Neural crest cell (in vitro differentiated cells): ENCODE results near the gene THBS2. TPM values are rescaled to one million over a fixed set of nuclear protein-coding genes. Genes with fewer than 3 reads are reported as not detected.

Experiments used
- DNase-seq: peaks from one replicate; pipeline ENCODE4 v3.0.0; 2021; ENCODE audit warnings: low read depth, mixed read lengths, low spot score
- H3K27ac Mint-ChIP-seq: one replicate; pipeline ENCODE4 v1.8.0; 2021; ENCODE audit warnings: mild to moderate bottlenecking, mixed read lengths; ENCODE audit not compliant: unreplicated experiment
- H3K27me3 Mint-ChIP-seq: 2 replicates; pipeline ENCODE4 v1.8.0; 2021; ENCODE audit warnings: low read depth, mild to moderate bottlenecking, mixed read lengths
- H3K36me3 Mint-ChIP-seq: 2 replicates; pipeline ENCODE4 v1.8.0; 2021; ENCODE audit warnings: low read depth, mild to moderate bottlenecking, mixed read lengths
- H3K4me1 Mint-ChIP-seq: 2 replicates; pipeline ENCODE4 v1.8.0; 2021; ENCODE audit warnings: mixed read lengths
- H3K4me3 Mint-ChIP-seq: one replicate; pipeline ENCODE4 v1.8.0; 2021; ENCODE audit warnings: mild to moderate bottlenecking, mixed read lengths
- H3K9me3 Mint-ChIP-seq: 2 replicates; pipeline ENCODE4 v1.8.0; 2021; ENCODE audit warnings: mixed read lengths
- CTCF ChIP-seq: fragments of 200-600 bp; sonication (generic); conservative IDR thresholded peaks from 2 replicates; pipeline ENCODE4 v1.5.0; 2021; ENCODE audit warnings: antibody characterized with exemption, mild to moderate bottlenecking
- total RNA-seq: library from RNA; stranded (reverse); gene quantifications from 2 replicates; pipeline ENCODE4 v1.2.1, GENCODE V29; 2021

Gene THBS2
- total RNA-seq, 1 donor from 2014 or later: 1.3 TPM

GRCh38 chr6:169296170-169296569 lies 42.5 kb upstream of the THBS2 start:
- H3K9me3 Mint-ChIP-seq: peaks cover 2% of the 10 kb centered on the region
- TF ChIP-seq CTCF: no peak
- no peaks in the 10 kb centered on the region for H3K27me3 Mint-ChIP-seq
- no peak for DNase-seq
- H3K36me3 Mint-ChIP-seq: no peaks in the 10 kb centered on the region
- peaks cover 10% of the 10 kb centered on the region for H3K4me1 Mint-ChIP-seq
- H3K4me3 Mint-ChIP-seq: no peak overlapping the region
- no peak overlapping the region for H3K27ac Mint-ChIP-seq

- Mint-ChIP-seq H3K36me3 (no peaks in the 10 kb centered on the region), H3K4me1 (peaks cover 10% of the 10 kb centered on the region), H3K27me3 (no peaks in the 10 kb centered on the region), H3K9me3 (peaks cover 2% of the 10 kb centered on the region), H3K27ac (no peak overlapping the region), H3K4me3 (no peak overlapping the region)
- no peak for TF ChIP-seq CTCF
- DNase-seq: no peak
These were observed 39.5 kb upstream of the THBS2 start for GRCh38 chr6:169293196-169293595.

GRCh38 chr6:169292338-169293124 lies 38.9 kb upstream of the THBS2 start:
- H3K9me3 Mint-ChIP-seq: peaks cover 2% of the 10 kb centered on the region
- TF ChIP-seq CTCF: no peak
- H3K27ac Mint-ChIP-seq: no peak overlapping the region
- H3K4me1 Mint-ChIP-seq: peaks cover 10% of the 10 kb centered on the region
- no peaks in the 10 kb centered on the region for H3K36me3 Mint-ChIP-seq
- no peak for DNase-seq
- no peak overlapping the region for H3K4me3 Mint-ChIP-seq
- no peaks in the 10 kb centered on the region for H3K27me3 Mint-ChIP-seq

GRCh38 chr6:169291646-169292337 lies 38.1 kb upstream of the THBS2 start:
- TF ChIP-seq CTCF: no peak
- Mint-ChIP-seq H3K36me3 (no peaks in the 10 kb centered on the region), H3K4me3 (no peak overlapping the region), H3K9me3 (peaks cover 2% of the 10 kb centered on the region), H3K4me1 (peaks cover 10% of the 10 kb centered on the region), H3K27me3 (no peaks in the 10 kb centered on the region), H3K27ac (no peak overlapping the region)
- no peak for DNase-seq

- Mint-ChIP-seq H3K9me3 (peaks cover 2% of the 10 kb centered on the region), H3K27me3 (no peaks in the 10 kb centered on the region), H3K27ac (no peak overlapping the region), H3K36me3 (no peaks in the 10 kb centered on the region), H3K4me1 (peaks cover 10% of the 10 kb centered on the region), H3K4me3 (no peak overlapping the region)
- TF ChIP-seq CTCF: no peak
- DNase-seq: no peak
These were observed 37.5 kb upstream of the THBS2 start for GRCh38 chr6:169291148-169291547.
